Kasumi-1 (cell line): ENCODE results near the gene KIF3B.
"Not testable (repeated sequence)": the region's sequence is repeated elsewhere in the genome, so short reads cannot be mapped to it uniquely, and the experiment has no call there.

ENCODE experiments used
- DNase-seq, 2 experiments: peaks; one replicate each; lab custom pipeline; 2025; lab: John Stamatoyannopoulos, UW

Gene KIF3B

GRCh38 chr20:32277361-32278198 is at the start of gene KIF3B:
KIF3B (plus strand) TSS chr20:32277651; CDS start chr20:32309778, 32,127 bp downstream.
- peak; percentile 87 to 90 for DNase-seq

DNA sequence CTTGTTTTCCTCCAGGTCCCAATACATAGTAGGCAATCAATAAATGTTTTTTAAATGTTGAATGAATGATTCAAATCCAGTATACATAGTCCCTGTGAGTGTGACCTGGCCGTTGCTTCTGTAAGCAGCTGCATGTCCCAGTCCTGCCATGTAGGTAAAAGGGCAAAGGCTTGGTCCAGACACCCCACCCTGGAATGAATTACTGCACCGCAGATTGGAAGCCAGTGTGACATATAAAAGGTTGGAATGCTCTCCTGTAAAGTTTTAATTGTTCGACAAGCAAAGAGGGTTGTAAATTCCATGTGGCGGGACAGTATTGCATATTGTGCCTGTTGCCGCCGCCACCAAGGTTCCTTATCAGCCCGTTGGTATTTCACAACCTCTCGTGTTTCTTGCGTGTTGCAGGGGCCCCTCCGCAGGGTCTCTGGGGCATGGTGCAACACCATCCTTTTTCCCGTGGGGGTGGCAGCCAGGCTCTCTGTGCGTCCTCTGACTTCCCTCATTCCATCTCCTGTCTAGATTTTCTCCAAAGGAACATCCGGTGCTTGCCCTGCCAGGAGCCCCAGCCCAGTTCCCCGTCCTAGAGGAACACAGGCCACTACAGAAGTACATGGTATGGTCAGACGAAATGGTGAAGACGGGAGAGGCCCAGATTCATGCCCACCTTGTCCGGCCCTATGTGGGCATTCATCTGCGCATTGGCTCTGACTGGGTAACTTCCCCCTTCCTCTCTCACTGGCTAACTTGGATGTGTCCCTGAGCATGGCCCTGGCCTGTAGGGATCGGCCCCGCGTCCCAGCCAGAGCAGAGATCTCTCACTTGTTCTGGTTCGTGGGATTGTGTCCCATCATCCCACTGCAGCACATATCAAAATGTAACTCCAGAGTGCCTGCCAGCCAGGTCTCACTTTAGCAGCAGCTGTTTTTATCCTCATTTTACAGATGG is 49.4 kb upstream of the KIF3B start:
- no peak for DNase-seq

GRCh38 chr20:32229251-32229747 is 48.2 kb upstream of the KIF3B start:
- DNase-seq, result no peak

- no peak for DNase-seq
Observed at GRCh38 chr20:32230707-32231106, 46.7 kb upstream of the KIF3B start.

DNA sequence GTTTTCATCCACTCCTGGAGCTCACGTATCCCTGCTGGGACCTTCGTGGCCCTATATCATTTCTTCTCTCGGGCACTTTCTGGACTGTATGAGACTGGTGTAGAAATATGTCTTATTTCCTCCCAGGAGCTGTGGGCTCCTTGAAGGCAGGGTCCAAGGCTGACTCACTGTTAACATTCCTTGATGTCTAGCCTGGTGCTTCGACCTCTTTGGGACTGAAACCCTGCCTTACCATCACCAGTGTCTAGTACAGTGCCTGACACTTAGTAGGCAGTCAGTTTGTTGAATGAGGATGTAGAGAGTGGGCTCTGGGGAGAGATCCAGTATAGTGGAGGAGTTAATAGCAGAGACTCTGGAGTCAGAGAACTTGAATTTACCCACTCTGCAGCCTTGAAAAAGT is 46.2 kb upstream of the KIF3B start:
- no peak for DNase-seq

DNA sequence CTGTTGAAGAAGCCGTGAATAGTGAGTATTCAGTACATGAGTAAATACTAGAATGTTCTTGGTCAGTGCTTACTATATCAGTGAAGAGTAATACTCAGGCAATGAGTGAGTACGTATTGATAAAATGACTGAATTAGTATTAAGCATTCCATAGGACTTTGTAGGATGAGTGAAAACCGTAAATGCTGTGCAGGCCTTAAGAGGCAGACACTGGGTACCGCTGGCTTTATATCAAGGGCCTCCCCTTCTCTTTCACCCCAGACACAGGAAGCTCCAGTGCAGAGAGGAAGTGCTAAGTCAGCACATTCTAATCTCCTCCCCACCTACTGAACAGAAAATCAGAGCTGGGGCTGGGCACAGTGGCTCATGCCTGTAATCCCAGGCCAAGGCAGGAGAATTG is 45.6 kb upstream of the KIF3B start:
- DNase-seq, result peak; percentile 48 to 51

- no peak for DNase-seq
Observed at GRCh38 chr20:32232326-32232886, 45.0 kb upstream of the KIF3B start.

DNA sequence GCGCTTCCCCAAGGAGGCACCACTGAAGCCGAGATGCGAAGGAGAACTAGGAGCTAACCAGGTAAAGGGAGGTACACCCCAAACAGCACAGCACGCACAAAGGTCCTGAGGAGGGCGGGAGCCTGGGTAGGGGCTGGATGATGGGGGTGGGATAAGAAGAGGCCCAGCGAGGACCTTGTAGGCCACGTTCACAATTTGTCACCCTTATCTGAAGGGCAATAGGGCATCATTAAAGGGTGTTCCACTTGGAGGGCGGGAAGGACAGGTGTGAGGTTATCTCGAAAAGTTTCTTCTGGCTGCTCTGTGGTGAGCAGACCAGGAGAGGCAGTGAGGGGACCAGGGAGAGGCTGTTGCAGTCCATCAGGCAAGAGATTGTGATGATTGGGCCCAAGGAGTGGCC is 44.2 kb upstream of the KIF3B start:
- no peak for DNase-seq

- DNase-seq, result peak; percentile 49 to 62
Observed at GRCh38 chr20:32234135-32234808, 43.2 kb upstream of the KIF3B start.

- no peak for DNase-seq
Observed at GRCh38 chr20:32235331-32236047, 42.0 kb upstream of the KIF3B start.

DNA sequence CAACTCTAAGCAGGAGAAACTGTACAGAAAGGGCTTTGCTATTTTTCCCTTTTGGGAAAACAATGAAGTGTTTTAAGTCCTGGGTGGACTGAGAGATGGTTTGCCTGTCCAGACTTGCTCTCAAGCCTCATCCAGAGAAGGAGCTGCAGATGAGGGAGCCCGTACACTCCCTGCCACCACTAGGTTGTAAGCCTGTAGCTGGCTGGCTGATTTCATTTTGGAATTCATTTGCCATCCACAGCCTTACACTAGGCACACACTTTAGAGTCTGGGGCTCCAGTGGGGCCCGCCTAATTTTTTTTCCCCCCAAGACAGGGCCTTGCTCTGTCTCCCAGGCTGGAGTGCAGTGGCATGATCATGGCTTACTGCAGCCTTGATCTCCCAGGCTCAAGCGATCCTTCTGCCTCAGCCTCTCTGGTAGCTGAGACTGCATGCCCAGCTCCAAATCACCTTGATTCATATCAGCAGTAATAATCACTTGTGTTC is 41.4 kb upstream of the KIF3B start:
- no peak for DNase-seq

DNA sequence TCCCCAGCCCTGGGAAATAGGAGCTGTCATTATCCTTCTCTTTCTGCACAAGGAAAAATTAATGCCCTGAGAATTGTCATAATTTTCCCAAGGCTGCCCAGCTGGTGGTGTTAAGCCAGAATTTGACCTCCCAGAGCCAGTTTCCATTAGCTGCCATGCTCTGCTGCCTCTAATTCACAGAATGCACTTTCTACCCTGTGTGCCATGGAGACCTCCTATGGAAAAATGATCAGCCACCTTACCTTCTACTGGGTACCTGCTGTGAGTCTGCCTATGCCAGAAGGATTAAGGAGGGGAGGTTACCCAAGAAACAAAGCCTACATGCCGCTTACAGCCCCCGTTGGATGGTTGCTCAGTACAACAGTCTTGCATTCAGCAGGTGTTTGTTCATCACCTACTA is 40.6 kb upstream of the KIF3B start:
- no peak for DNase-seq

DNA sequence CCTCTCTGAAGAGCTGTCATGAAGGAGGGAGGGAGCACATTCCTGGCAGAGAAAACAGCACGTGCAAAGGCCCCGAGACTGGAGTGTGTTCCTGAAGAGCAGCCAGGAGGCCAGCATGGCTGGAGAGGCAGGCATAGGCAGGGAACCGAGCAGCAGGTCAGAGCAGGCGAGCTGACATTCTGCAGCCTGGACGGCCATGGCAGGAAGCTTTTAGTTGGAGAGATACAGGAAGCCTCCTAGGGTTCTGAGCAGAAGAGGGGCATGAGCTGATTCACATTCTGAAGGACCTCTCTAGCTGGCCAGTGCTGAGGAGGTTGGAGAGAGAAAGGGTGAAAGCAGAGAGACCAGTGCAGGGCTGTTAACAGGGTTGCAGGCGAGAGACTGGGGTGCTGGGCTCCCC is 40.0 kb upstream of the KIF3B start:
- DNase-seq, result no peak

- no peak for DNase-seq
Observed at GRCh38 chr20:32238483-32239425, 38.7 kb upstream of the KIF3B start.

GRCh38 chr20:32240205-32240604 is 37.2 kb upstream of the KIF3B start:
- DNase-seq, result no peak

GRCh38 chr20:32241807-32242206 is 35.6 kb upstream of the KIF3B start:
- DNase-seq, result no peak

GRCh38 chr20:32244150-32244823 is 33.2 kb upstream of the KIF3B start:
- DNase-seq, result no peak

- no peak for DNase-seq
Observed at GRCh38 chr20:32244959-32245358, 32.5 kb upstream of the KIF3B start.

GRCh38 chr20:32246208-32246607 is 31.2 kb upstream of the KIF3B start:
- DNase-seq, result not testable (repeated sequence)
